GM06990 (cell line): ENCODE data around the gene PPARG.
"Not testable (repeated sequence)": the region's sequence is repeated elsewhere in the genome, so short reads cannot be mapped to it uniquely, and the experiment has no call there.

Experiments used
- DNase-seq: peaks from one replicate; pipeline ENCODE4 v3.0.0-alpha.2; 2011; ENCODE audit not compliant: insufficient read length; ENCODE audit errors: extremely low read depth
- H3K27me3 ChIP-seq: replicated peaks from 2 replicates; pipeline ENCODE4 v1.6.0; 2011; ENCODE audit warnings: low read length; ENCODE audit not compliant: control insufficient read depth, insufficient read depth
- H3K36me3 ChIP-seq: 2 replicates; pipeline ENCODE4 v1.5.1; 2011; ENCODE audit warnings: low read length; ENCODE audit not compliant: control insufficient read depth, insufficient read depth
- H3K4me3 ChIP-seq: replicated peaks from 2 replicates; pipeline ENCODE4 v1.5.1; 2011; ENCODE audit warnings: low read depth, mild to moderate bottlenecking, control low read depth, low read length
- TF ChIP-seq, protein P1 (sequence below): IDR thresholded peaks from 2 replicates; pipeline ENCODE4 v1.5.1; 2011; ENCODE audit warnings: low read length, control low read depth, mild to moderate bottlenecking, inconsistent platforms; ENCODE audit not compliant: insufficient read depth, poor library complexity, severe bottlenecking

Gene PPARG

DNA sequence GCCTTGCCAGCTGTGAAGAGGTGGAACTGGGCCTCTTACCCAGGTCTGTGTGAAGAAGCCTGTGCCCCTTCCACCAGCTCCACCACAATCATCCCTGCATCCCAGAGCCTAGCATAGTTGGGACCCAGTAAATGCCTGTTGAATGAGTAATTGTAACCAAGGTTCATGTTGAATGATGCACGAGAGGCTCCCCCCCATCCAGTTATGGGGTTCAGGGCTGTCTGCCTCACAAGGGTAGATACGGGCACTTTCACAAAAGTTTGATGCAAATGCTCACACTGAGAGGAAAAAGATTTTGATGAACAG lies 165.9 kb downstream of the PPARG start:
- DNase-seq: no peak
- H3K36me3 ChIP-seq: no peaks in the 10 kb centered on the region
- no peaks in the 10 kb centered on the region for H3K27me3 ChIP-seq
- TF ChIP-seq, protein P1, sequence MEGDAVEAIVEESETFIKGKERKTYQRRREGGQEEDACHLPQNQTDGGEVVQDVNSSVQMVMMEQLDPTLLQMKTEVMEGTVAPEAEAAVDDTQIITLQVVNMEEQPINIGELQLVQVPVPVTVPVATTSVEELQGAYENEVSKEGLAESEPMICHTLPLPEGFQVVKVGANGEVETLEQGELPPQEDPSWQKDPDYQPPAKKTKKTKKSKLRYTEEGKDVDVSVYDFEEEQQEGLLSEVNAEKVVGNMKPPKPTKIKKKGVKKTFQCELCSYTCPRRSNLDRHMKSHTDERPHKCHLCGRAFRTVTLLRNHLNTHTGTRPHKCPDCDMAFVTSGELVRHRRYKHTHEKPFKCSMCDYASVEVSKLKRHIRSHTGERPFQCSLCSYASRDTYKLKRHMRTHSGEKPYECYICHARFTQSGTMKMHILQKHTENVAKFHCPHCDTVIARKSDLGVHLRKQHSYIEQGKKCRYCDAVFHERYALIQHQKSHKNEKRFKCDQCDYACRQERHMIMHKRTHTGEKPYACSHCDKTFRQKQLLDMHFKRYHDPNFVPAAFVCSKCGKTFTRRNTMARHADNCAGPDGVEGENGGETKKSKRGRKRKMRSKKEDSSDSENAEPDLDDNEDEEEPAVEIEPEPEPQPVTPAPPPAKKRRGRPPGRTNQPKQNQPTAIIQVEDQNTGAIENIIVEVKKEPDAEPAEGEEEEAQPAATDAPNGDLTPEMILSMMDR: no peak
- H3K4me3 ChIP-seq: no peak overlapping the region

DNA sequence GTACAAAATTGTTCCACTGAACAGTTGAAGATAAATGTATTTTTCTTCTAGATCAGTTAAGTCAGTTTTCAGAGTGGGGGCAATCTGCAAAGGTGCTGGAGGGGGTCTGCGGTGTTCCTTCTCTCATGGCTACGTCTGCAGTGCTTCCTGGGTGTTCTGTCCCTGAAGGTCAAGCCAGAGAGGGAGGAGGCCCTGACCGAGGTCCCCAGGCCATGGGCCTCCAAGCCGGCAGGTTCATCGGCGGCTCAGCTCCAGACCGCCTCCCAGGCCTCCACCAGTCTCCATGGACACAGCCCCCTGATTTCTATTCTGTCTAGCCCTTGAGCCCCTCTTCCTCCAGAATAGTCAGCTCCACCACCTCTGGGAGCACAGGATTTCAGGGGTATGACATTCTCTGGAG lies 166.9 kb downstream of the PPARG start:
- TF ChIP-seq, protein P1: no peak
- no peak for DNase-seq
- Histone ChIP-seq H3K4me3 (no peak overlapping the region), H3K27me3 (no peaks in the 10 kb centered on the region), H3K36me3 (no peaks in the 10 kb centered on the region)

DNA sequence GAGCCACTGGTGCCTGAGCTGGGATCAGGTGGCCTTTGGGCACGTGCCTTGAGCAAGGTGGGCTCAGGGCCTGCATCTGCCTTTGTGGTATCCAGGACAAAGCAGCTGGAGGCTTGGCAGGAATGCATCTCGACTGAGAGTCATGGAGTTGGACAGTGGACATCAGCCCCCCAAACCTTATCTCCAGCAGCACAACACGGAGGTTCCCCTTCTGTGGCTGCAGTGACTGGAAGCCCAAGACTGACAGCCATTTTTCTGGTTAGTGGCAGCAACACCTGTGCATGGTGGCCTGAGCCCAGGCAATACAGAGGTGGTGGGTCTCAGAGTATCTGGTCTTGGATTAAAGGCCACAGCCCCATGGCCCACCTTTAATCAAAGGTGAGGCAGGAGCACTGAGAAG lies 167.6 kb downstream of the PPARG start:
- DNase-seq: no peak
- TF ChIP-seq, protein P1: no peak
- H3K27me3 ChIP-seq: no peaks in the 10 kb centered on the region
- H3K4me3 ChIP-seq: no peak overlapping the region
- H3K36me3 ChIP-seq: no peaks in the 10 kb centered on the region

DNA sequence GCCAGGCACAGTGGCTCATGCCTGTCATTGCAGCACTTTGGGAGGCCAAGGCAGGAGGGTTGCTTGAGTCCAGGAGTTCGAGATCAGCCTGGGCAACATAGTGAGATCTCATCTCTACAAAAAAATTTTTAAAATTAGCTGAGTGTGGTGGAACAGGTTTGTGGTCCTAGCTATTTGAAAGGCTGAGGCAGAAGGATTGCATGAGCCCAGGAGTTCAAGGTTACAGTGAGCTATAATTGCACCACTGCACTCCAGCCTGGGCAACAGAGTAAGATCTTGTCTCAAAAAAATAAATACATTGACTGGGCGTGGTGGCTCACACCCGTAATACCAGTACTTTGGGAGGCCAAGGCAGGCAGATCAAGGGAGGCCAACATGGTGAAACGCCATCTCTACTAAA lies 168.5 kb downstream of the PPARG start:
- DNase-seq, H3K4me3 ChIP-seq, H3K36me3 ChIP-seq, H3K27me3 ChIP-seq: not testable (repeated sequence)

DNA sequence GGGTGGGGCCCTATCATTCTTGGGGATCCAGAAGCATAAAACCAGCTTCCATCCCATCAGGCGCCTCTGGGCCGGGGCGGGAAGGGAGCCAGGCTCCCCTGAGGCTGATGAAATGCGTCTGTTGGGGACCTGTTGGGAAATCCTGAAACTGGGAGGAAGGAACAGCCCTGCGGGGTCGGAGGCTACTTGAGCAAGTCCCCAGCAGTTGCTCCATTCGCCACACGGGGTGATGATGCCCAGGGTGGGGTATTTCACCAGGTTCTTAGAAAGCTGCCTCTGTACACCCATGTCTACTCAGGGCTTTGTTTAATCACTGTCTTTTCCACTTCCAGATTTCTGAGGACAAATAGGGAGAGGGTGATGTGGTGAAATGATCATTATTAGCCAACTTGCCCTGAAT lies 170.0 kb downstream of the PPARG start:
- no peak for DNase-seq
- TF ChIP-seq, protein P1: no peak

DNA sequence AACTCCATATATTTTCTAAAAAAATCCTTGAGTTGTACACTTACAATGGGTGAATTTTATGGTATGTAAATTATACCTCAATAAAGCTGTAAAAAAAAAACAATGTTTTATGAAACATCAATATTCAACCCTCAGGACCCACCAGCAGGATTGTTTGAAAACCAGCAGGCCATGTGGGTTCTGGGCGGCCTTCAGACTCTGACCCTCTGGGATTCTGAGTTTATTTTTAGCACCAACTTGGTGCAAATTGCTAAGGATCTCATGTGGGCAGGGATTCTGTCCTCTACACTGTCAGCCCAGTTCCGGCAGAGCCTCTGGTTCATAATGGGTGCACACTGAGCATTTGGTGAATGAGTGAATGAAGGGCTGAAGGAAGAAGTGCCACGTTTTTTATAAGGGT lies 171.3 kb downstream of the PPARG start:
- no peaks in the 10 kb centered on the region for H3K27me3 ChIP-seq
- no peak for DNase-seq
- H3K36me3 ChIP-seq: no peaks in the 10 kb centered on the region
- TF ChIP-seq, protein P1: no peak
- H3K4me3 ChIP-seq: no peak overlapping the region

More for the DNA sequence above, 170.0 kb downstream of the PPARG start:
- H3K36me3 ChIP-seq: no peaks in the 10 kb centered on the region
- no peak overlapping the region for H3K4me3 ChIP-seq
- H3K27me3 ChIP-seq: no peaks in the 10 kb centered on the region
